Lung microvascular endothelial cell (primary cell): ENCODE measurements around the gene C19orf85. TPM values are rescaled to one million over a fixed set of nuclear protein-coding genes. Genes with fewer than 3 reads are reported as not detected.
"Not testable (repeated sequence)": the region's sequence is repeated elsewhere in the genome, so short reads cannot be mapped to it uniquely, and the experiment has no call there.

Experiments used
- DNase-seq, 2 donors: peaks; one replicate each; pipeline versions ENCODE4 v3.0.0 to v3.0.0-alpha.2; 2010; ENCODE audit warnings: low read depth in 2 of 2
- total RNA-seq: library from RNA; depleted of rRNA; stranded (reverse); fragments of >200 nt; gene quantifications from 2 replicates; pipeline ENCODE4 v1.2.1, GENCODE V29; 2014

C19orf85 gene
- not detected in 2 replicates for total RNA-seq

DNA sequence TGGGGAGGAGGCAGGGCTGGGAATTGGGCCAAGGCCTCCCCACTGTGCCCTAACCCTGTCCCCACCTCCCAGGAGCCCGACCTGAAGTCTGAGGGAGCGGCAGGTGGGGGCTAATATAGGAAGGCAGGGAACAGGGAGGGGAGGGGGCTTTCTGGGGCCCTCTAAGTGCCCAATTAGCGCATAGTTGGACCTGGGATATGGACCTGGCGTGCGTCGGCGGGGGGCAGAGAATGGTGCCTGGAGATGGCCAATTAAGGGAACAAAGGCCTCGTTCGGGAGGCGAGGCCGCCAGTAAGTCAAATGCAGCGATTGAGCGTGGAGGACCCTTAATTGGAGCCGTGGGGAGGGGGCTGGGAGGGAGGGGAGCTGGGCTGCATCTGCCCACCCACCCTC lies at the start of gene C19orf85:
Gene C19orf85, minus strand, starts transcription at position 90 of the 393 bp plus-strand sequence. CDS start 197 bp downstream, outside the sequence.
- no peak for DNase-seq

GRCh38 chr19:55508120-55508519 lies 43.6 kb upstream of the C19orf85 start:
- DNase-seq = no peak

- no peak for DNase-seq
Measured at GRCh38 chr19:55504981-55505380, 40.4 kb upstream of the C19orf85 start.

DNA sequence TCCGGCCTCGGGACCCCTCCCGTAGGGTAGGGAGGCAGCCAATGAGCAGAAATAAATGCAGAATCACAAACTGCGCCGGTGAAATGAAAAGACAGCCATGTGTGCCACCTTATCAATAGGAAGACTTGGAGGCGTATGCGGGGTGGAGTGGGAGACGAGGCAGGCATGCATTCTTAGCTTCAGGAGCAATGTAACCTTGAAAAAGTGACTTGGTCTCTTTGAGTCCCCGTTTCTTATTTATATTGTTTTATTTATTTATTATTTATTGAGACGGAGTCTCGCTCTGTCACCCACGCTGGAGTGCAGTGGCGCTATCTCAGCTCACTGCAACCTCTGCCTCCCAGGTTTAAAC lies 39.7 kb upstream of the C19orf85 start:
- DNase-seq = no peak

GRCh38 chr19:55503502-55504251 lies 39.1 kb upstream of the C19orf85 start:
- DNase-seq = peak; percentile 92 to 96

- DNase-seq = no peak
Measured at GRCh38 chr19:55503157-55503501, 38.6 kb upstream of the C19orf85 start.

GRCh38 chr19:55502197-55502952 lies 37.8 kb upstream of the C19orf85 start:
- no peak for DNase-seq

DNA sequence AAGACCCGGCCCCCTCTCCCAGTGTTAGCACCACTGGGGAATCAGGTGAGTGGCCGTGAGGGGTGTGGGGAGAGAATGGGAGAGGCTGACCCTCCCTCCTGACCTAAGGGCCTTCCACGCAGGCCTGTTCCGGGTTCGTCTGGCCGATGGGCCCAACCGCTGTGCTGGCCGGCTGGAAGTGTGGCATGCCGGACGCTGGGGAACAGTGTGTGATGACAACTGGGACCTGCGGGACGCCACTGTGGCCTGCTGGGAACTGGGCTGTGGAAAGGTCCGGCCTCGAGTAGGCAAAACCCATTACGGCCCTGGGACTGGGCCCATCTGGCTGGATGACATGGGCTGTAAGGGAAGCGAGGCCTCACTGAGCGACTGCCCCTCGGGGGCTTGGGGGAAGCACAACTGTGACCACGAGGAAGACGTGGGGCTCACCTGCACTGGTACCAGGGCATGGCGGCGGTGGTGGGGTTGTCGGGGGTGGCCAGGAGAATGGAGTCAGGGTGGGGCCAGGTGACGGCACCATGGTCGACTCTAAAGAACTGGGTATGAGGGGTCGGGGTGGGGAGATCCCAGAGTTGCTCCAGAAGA lies 35.9 kb upstream of the C19orf85 start:
- no peak for DNase-seq

DNA sequence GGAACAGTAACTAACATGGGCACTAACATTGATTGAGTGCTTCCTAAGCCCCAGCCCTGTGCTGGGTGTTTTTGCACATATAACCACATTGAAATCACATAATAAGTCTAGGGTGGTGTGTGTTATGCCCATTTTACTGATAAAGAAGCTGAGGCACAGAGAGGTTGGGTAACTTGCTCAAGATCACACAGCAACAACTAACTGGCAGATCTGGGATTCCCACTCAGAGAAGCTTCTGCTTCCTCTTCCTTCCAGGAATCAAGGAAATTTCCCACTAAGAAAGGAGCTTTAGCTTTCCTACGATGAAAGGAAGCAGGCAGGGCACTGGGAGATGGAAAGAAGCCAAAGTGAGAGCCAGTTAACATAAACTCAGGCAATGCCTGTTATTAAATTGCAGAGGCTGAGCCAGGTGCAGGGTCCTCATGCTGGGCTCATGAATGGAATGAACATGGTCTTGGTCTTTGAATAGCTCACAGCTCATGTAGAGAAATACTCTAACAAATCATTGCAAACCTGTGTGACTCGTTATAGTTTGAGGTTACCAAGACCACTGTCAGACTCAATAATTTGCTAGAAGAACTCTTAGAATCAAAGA lies 33.8 kb upstream of the C19orf85 start:
- no peak for DNase-seq

DNA sequence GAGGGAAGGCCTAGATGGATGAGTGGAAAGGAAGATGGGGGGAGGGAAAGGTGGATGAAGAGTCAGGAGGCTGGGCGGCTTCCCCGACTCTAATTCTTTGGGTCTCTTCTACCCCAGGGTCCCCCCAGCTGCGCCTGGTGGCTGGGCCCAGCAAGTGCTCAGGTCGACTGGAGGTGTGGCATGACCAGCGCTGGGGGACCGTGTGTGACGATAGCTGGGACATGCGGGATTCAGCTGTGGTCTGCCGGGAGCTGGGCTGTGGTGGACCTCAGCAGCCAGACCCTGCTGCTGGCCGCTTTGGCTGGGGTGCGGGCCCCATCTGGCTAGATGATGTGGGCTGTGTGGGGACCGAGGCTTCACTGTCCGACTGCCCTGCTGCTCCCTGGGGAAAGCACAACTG lies 33.2 kb upstream of the C19orf85 start:
- DNase-seq = no peak

GRCh38 chr19:55496820-55497219 lies 32.3 kb upstream of the C19orf85 start:
- not testable (repeated sequence) for DNase-seq

- DNase-seq = no peak
Measured at GRCh38 chr19:55495646-55496349, 31.2 kb upstream of the C19orf85 start.

- peak in 1 of 2 donors; percentile 65 for DNase-seq
Measured at GRCh38 chr19:55494172-55494761, 29.7 kb upstream of the C19orf85 start.

- no peak for DNase-seq
Measured at GRCh38 chr19:55493645-55494171, 29.2 kb upstream of the C19orf85 start.

DNA sequence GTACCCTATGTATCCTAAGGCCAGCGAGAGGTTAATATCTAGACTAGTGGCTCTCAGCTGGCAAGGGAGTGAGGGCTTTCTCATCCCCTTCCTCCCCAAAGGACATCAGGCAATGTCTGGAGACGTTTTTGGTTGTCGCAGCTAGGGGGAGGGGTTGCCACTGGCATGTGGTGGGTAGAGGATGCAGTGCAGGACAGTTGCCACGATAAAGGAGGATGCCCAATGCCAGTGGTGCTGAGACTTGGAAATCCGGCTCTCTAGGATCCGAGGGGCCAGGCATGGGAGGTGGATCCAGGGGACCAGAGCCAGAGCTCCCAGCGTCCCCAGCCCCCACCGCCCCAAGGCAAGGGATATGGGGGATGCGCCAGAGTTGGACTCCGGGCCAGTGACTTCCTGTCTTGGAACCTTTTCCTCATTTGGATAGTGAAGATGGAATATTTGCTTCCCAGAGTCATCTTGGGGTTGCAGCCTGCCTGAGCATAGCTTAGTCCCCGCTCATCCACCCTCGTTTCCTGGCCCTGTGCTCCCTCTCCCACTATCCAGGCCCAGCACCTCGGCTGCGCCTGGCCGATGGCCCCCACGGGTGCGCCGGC lies 28.6 kb upstream of the C19orf85 start:
- no peak for DNase-seq

- DNase-seq = no peak
Measured at GRCh38 chr19:55492362-55492944, 27.9 kb upstream of the C19orf85 start.

DNA sequence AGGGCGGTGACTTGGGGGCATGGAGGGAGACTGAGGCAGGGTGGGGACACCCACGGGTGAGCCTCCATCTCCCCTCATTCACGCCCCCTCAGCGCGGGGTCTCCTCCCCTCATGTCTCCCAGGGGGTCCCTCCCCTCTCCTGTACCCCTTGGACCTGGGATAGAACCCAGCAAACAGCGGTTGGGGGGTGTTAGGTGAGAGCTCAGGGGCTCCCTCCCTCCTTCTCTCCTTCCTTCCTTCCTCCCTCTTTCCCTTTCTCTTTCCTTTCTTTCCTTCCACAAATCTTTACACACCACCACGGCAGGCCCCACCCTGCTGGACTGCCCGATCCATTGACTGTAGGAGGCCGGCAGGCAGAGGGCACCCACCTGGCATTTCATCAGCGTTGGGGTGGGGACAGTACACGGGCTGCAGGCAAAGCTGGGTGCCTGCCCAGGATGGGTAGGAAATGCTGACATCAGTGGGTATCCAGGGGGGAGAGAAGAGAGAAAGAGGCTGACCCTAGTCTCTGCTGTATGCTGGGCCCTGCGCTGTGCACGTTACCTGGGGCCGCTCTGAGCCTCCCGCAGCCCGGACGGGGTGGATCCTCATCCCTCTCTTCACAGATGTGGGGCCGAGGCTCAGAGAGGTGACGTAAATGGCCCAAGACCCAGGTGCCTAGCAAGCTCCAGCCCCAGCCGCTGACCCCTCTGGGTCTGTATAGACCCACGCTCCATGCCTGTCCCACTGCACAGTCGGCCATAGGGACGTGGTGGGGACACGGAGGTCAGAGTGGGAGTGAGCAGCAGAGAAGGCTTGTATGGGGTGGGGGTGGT lies 27.2 kb upstream of the C19orf85 start:
- DNase-seq = no peak

GRCh38 chr19:55490478-55491432 lies 26.2 kb upstream of the C19orf85 start:
- no peak for DNase-seq
